Right atrium auricular region (tissue), 2 donors: ENCODE results near the gene CR1. TPM values are rescaled to one million over a fixed set of nuclear protein-coding genes. Genes with fewer than 3 reads are reported as not detected.
"Not testable (repeated sequence)": the region's sequence is repeated elsewhere in the genome, so short reads cannot be mapped to it uniquely, and the experiment has no call there.

Experiments
- DNase-seq: peaks from one replicate; pipeline ENCODE4 v3.0.0-alpha.2; 2019; ENCODE audit warnings: low spot score
- H3K27ac ChIP-seq, 2 donors: fragments of 200-600 bp; sonication (generic); 1 replicate in 1 of 2; 2 replicates in 1 of 2; pipeline ENCODE4 v1.5.1; 2016 to 2019
- H3K27me3 ChIP-seq, 2 donors: fragments of 200-600 bp; sonication (generic); one replicate each; pipeline versions ENCODE4 v1.5.1 to v1.6.0; 2017 to 2019
- H3K36me3 ChIP-seq: fragments of 200-600 bp; sonication (generic); one replicate; pipeline ENCODE4 v1.5.1; 2016
- H3K4me1 ChIP-seq, 2 donors: fragments of 200-600 bp; sonication (generic); one replicate each; pipeline versions ENCODE4 v1.5.1 to v1.6.0; 2017 to 2019
- H3K4me3 ChIP-seq, 2 donors: fragments of 200-600 bp; sonication (generic); 1 replicate in 1 of 2; 2 replicates in 1 of 2; pipeline ENCODE4 v1.5.1; 2017 to 2019; ENCODE audit warnings: mild to moderate bottlenecking in 1 of 2, moderate library complexity in 1 of 2
- H3K9me3 ChIP-seq, 2 donors: fragments of 200-600 bp; sonication (generic); one replicate each; pipeline ENCODE4 v1.5.1; 2019
- total RNA-seq, 2 donors: library from RNA; depleted of rRNA; stranded (reverse); fragments of >200 nt; gene quantifications; one replicate each; pipeline ENCODE4 v1.1.0, GENCODE V29; 2016
- TF ChIP-seq, protein P1 (sequence below), 2 donors: fragments of 200-600 bp; sonication (generic); IDR thresholded peaks; one replicate each; pipeline ENCODE4 v1.5.1; 2019; ENCODE audit warnings: antibody characterized with exemption in 2 of 2

Gene CR1
- total RNA-seq, 2 donors from 2014 or later: 0.59 to 1.8 TPM

DNA sequence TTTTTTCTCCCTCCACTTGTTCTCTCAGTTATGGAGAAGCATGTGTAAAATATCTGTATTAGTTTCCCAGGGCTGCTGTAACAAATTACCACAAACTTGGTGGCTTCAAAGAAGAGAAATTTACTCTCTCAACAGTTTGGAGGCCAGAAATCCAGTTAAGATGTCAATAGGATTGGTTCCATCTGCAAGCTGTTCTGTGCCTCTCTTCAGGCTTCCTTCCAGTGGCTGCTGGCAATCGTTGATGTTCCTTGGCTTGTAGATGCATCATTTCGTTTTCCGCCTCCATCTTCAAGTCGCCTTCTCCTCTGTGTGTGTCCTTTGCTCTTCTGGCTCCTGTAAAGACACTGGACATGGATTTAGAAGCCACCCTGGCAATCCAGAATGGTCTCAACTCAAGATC, 194.6 kb downstream of the CR1 start:
- not testable (repeated sequence) for H3K27me3 ChIP-seq, H3K4me3 ChIP-seq, H3K36me3 ChIP-seq, H3K9me3 ChIP-seq, H3K4me1 ChIP-seq, DNase-seq, H3K27ac ChIP-seq

DNA sequence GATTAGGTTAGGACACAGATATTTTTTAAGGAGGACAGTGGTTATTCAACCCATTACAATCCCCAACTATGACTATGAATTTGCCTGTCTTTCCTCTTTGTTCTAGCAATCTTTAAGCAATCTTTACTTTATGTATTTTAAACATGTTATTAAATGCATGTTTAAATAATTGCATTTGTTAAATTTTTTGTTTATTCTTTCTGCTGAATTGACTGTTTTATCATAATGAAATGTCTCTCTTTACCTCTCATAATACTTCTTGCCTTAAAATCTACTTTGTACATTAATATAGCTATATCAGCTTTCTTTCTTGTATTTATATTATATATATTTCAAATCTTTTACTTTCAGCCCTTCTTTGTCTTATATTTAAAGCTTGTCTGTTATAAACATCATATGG, 195.1 kb downstream of the CR1 start:
- Histone ChIP-seq H3K27me3 (no peaks in the 10 kb centered on the region), H3K27ac (no peak overlapping the region), H3K4me3 (no peak overlapping the region), H3K4me1 (no peaks in the 10 kb centered on the region), H3K9me3 (no peaks in the 10 kb centered on the region), H3K36me3 (no peaks in the 10 kb centered on the region)
- TF ChIP-seq, protein P1, sequence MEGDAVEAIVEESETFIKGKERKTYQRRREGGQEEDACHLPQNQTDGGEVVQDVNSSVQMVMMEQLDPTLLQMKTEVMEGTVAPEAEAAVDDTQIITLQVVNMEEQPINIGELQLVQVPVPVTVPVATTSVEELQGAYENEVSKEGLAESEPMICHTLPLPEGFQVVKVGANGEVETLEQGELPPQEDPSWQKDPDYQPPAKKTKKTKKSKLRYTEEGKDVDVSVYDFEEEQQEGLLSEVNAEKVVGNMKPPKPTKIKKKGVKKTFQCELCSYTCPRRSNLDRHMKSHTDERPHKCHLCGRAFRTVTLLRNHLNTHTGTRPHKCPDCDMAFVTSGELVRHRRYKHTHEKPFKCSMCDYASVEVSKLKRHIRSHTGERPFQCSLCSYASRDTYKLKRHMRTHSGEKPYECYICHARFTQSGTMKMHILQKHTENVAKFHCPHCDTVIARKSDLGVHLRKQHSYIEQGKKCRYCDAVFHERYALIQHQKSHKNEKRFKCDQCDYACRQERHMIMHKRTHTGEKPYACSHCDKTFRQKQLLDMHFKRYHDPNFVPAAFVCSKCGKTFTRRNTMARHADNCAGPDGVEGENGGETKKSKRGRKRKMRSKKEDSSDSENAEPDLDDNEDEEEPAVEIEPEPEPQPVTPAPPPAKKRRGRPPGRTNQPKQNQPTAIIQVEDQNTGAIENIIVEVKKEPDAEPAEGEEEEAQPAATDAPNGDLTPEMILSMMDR (IDR thresholded peaks at IDR 0.05): no peak
- DNase-seq: no peak

Other genes starting within 250 kb of the CR1 start
- 100 to 1,000 TPM; 109 to 117 TPM for gene CD55, start 174.5 kb upstream of the CR1 start, total RNA-seq
- not detected for gene CR2, start 41.8 kb upstream of the CR1 start, total RNA-seq
- gene CR1L, start 149.0 kb downstream of the CR1 start, total RNA-seq: not detected